ENCODE data around the gene BBOX1. TPM values are rescaled to one million over a fixed set of nuclear protein-coding genes. Genes with fewer than 3 reads are reported as not detected.

The BBOX1 gene
- total RNA-seq, 1 experiment from 2014 or later = not detected

GRCh38 chr11:27059431-27059830 lies 18.8 kb downstream of the BBOX1 start (continued):
- no peak for TF ChIP-seq FOSL1 (IDR thresholded peaks at IDR 0.05; ENCODE audit: low read depth)
- no peak for TF ChIP-seq EGR1 (IDR thresholded peaks at IDR 0.05; ENCODE audit: low read depth)

- no peak for DNase-seq (ENCODE audit: low read depth, low spot score)
- 0 out of 2 replicates have a peak, but pooled peaks cover 2% of the 10 kb centered on the region for H3K27me3 ChIP-seq (ENCODE audit: insufficient read depth, low read length)
- H3K9ac ChIP-seq (ENCODE audit: low read length) = no peak overlapping the region
- no peak overlapping the region for H3K27ac ChIP-seq (ENCODE audit: low read depth, low read length)
- no peaks in the 10 kb centered on the region for H3K9me3 ChIP-seq (ENCODE audit: control insufficient read depth in 1 of 2, insufficient read depth in 1 of 2, low read depth in 1 of 2, low read length in 2 of 2)
- ATAC-seq = no peak
- no peaks in the 10 kb centered on the region for H3K36me3 ChIP-seq (ENCODE audit: control insufficient read depth in 1 of 2, insufficient read depth in 2 of 2, low read length in 2 of 2)
- H3K79me2 ChIP-seq (ENCODE audit: insufficient read depth, low read length) = no peaks in the 10 kb centered on the region
- no peaks in the 10 kb centered on the region for H3K4me1 ChIP-seq (ENCODE audit: control insufficient read depth in 1 of 2, insufficient read depth in 2 of 2, low read length in 2 of 2)
- no peak overlapping the region for H3K4me2 ChIP-seq (ENCODE audit: low read length)
- TF ChIP-seq YY1 (IDR thresholded peaks at IDR 0.05; ENCODE audit: extremely low read depth, insufficient replicate concordance, low read depth, low read length) (no peak), CEBPB (IDR thresholded peaks at IDR 0.05; ENCODE audit: low read depth) (no peak), ELF1 (IDR thresholded peaks at IDR 0.05; ENCODE audit: borderline replicate concordance, low read depth) (no peak), FOSL1 (IDR thresholded peaks at IDR 0.05; ENCODE audit: low read depth) (no peak), SIN3A (IDR thresholded peaks at IDR 0.05; ENCODE audit: low read depth) (no peak), TCF7L2 (IDR thresholded peaks at IDR 0.05; ENCODE audit: borderline replicate concordance, extremely low read depth, insufficient read depth, insufficient read length) (no peak), SRF (IDR thresholded peaks at IDR 0.05; ENCODE audit: low read depth) (no peak), ZNF274 (IDR thresholded peaks at IDR 0.05; ENCODE audit: low read depth, low read length) (no peak), EGR1 (IDR thresholded peaks at IDR 0.05; ENCODE audit: low read depth) (no peak), ZFX (IDR thresholded peaks at IDR 0.05) (no peak), SP1 (IDR thresholded peaks at IDR 0.05; ENCODE audit: low read depth) (no peak), MAX (IDR thresholded peaks at IDR 0.05) (no peak), EZH2 (IDR thresholded peaks at IDR 0.05) (no peak)
- H3K4me3 ChIP-seq (replicated peaks in 1 of 2; ENCODE audit: low read depth in 1 of 2, low read length in 2 of 2) = no peak overlapping the region
- no peaks in the 10 kb centered on the region for H4K20me1 ChIP-seq (ENCODE audit: insufficient read depth)
- RAD21 ChIA-PET (ENCODE audit: low non-redundant PET in 1 of 2, low total read pairs in 2 of 2, uncharacterized antibody in 2 of 2, unreplicated experiment in 2 of 2) = no interaction called here
- H2AFZ ChIP-seq (ENCODE audit: low read depth, low read length, poor library complexity, severe bottlenecking) = no peak overlapping the region
- POLR2A ChIA-PET = no interaction called here
- intact Hi-C loops (cut with micrococcal nuclease) = no loop called here
- no peaks in the 10 kb centered on the region for H3K9me2 ChIP-seq (ENCODE audit: insufficient read depth)
- CTCF ChIA-PET = no interaction called here
- BruUV-seq (replicated peaks) = no TSS peak
Observed at GRCh38 chr11:27060816-27061460, 20.3 kb downstream of the BBOX1 start.

Data from HCT116 (cell line).